B cell (primary cell): Measurements from ENCODE around the gene PLEKHA7. TPM values are rescaled to one million over a fixed set of nuclear protein-coding genes. Genes with fewer than 3 reads are reported as not detected.

Experiments used
- ATAC-seq: fragments of 200-7000 bp; cut with Tn5 transposase; one replicate; pipeline ENCODE4 v1.10.0; 2021; ENCODE audit warnings: low read depth, mild to moderate bottlenecking, moderate number of reproducible peaks, moderate library complexity
- CTCF ChIA-PET: fragments of 350-600 bp; sonication (Branson Sonifier 250); formaldehyde crosslinking; loops from one replicate; lab custom pipeline; 2021; ENCODE audit warnings: antibody characterized with exemption, inconsistent platforms; lab: Charles Lee
- POLR2A ChIA-PET: fragments of 350-600 bp; sonication (Branson Sonifier 250); formaldehyde crosslinking; loops from one replicate; lab custom pipeline; 2021; ENCODE audit warnings: antibody characterized with exemption; lab: Charles Lee
- DNase-seq: peaks from one replicate; pipeline ENCODE4 v3.0.0; 2013
- H2AFZ ChIP-seq: 2 replicates; pipeline ENCODE4 v1.6.1; 2012; ENCODE audit warnings: mild to moderate bottlenecking, low read depth, low read length; ENCODE audit not compliant: insufficient read depth, poor library complexity, severe bottlenecking
- H3K27ac ChIP-seq, 2 donors: 1 replicate in 1 of 2; 2 replicates in 1 of 2; pipeline ENCODE4 v1.5.1; 2012 to 2013; ENCODE audit warnings: low read length in 2 of 2, mild to moderate bottlenecking in 2 of 2, moderate library complexity in 1 of 2
- H3K27me3 ChIP-seq, 4 experiments: fragments of 200-600 bp in 1 of 4; sonication (generic) in 1 of 4; replicated peaks in 1 of 4; 1 replicate in 2 of 4; 2 replicates in 2 of 4; pipeline versions ENCODE4 v1.6.1 to v1.7.0; 2013 to 2016; ENCODE audit warnings: low read length in 3 of 4, mild to moderate bottlenecking in 2 of 4, mixed read lengths in 1 of 4, moderate library complexity in 1 of 4; ENCODE audit not compliant: insufficient read depth in 4 of 4, control insufficient read depth in 3 of 4; ENCODE audit errors: control extremely low read depth in 1 of 4
- H3K36me3 ChIP-seq, 2 experiments: replicated peaks in 1 of 2; 1 replicate in 1 of 2; 2 replicates in 1 of 2; pipeline versions ENCODE4 v1.6.1 to v1.7.1; 2013; ENCODE audit warnings: low read length in 1 of 2; ENCODE audit not compliant: insufficient read depth in 2 of 2, control insufficient read depth in 1 of 2; ENCODE audit errors: control extremely low read depth in 1 of 2, extremely low read depth in 1 of 2
- H3K4me1 ChIP-seq, 2 donors: fragments of 200-600 bp in 1 of 2; sonication (generic) in 1 of 2; 1 replicate in 1 of 2; 2 replicates in 1 of 2; pipeline versions ENCODE4 v1.5.1 to v1.6.1; 2013 to 2017; ENCODE audit warnings: low read length in 2 of 2; ENCODE audit not compliant: control insufficient read depth in 2 of 2, insufficient read depth in 2 of 2
- H3K4me2 ChIP-seq: replicated peaks from 2 replicates; pipeline ENCODE3; 2012; ENCODE audit warnings: mild to moderate bottlenecking, low read depth, low read length; ENCODE audit not compliant: poor library complexity, severe bottlenecking
- H3K4me3 ChIP-seq, 5 experiments: fragments of 200-600 bp in 1 of 5; sonication (generic) in 1 of 5; 1 replicate in 3 of 5; 2 replicates in 2 of 5; pipeline versions ENCODE4 v1.5.1 to v1.7.0; 2011 to 2016; ENCODE audit warnings: low read length in 4 of 5, mild to moderate bottlenecking in 4 of 5, low read depth in 2 of 5, control low read depth in 1 of 5, moderate library complexity in 1 of 5; ENCODE audit not compliant: insufficient read depth in 1 of 5; ENCODE audit errors: control extremely low read depth in 1 of 5, extremely low read depth in 1 of 5
- H3K79me2 ChIP-seq: fragments of 200-600 bp; sonication (generic); one replicate; pipeline ENCODE4 v1.6.0; 2016; ENCODE audit warnings: low read length; ENCODE audit not compliant: control insufficient read depth, insufficient read depth
- H3K9ac ChIP-seq: fragments of 200-600 bp; sonication (generic); 2 replicates; pipeline ENCODE4 v1.6.1; 2017; ENCODE audit warnings: mild to moderate bottlenecking, low read length, moderate library complexity
- H3K9me3 ChIP-seq, 3 donors: one replicate each; pipeline versions ENCODE4 v1.6.1 to v1.7.1; 2013; ENCODE audit warnings: low read length in 2 of 3; ENCODE audit not compliant: control insufficient read depth in 2 of 3, insufficient read depth in 1 of 3; ENCODE audit errors: control extremely low read depth in 1 of 3
- H4K20me1 ChIP-seq: 2 replicates; pipeline ENCODE4 v1.6.0; 2012; ENCODE audit warnings: mild to moderate bottlenecking, low read length; ENCODE audit not compliant: insufficient read depth, control insufficient read depth, poor library complexity, severe bottlenecking
- H3K27ac Mint-ChIP-seq: one replicate; pipeline ENCODE4 v1.8.0; 2021; ENCODE audit warnings: mixed read lengths
- H3K27me3 Mint-ChIP-seq: one replicate; pipeline ENCODE4 v1.8.0; 2021; ENCODE audit warnings: mixed read lengths
- H3K4me1 Mint-ChIP-seq: one replicate; pipeline ENCODE4 v1.8.0; 2021; ENCODE audit warnings: mixed read lengths
- H3K4me3 Mint-ChIP-seq: one replicate; pipeline ENCODE4 v1.8.0; 2021; ENCODE audit warnings: mixed read lengths
- H3K9me3 Mint-ChIP-seq: one replicate; pipeline ENCODE4 v1.8.0; 2022; ENCODE audit warnings: mixed read lengths; ENCODE audit not compliant: insufficient read depth
- EZH2 ChIP-seq: IDR thresholded peaks from 2 replicates; pipeline ENCODE4 v1.6.1; 2012; ENCODE audit warnings: borderline replicate concordance, low read depth, mild to moderate bottlenecking, moderate library complexity, low read length; ENCODE audit not compliant: insufficient read depth, poor library complexity, severe bottlenecking
- WGBS: methylation state at CpG from one replicate; pipeline ENCODE4 v1.1.5; 2013; ENCODE audit warnings: missing lambda C conversion rate; ENCODE audit not compliant: insufficient coverage; 5-methylcytosine and 5-hydroxymethylcytosine counted together
- intact Hi-C: fragments of 100-400 bp; cut with micrococcal nuclease; formaldehyde crosslinking; loops from one replicate; pipeline ENCODE4 v1.10.0; 2022
- polyA plus RNA-seq: library from polyadenylated mRNA; depleted of rRNA; stranded (reverse); fragments of >200 nt; gene quantifications from 2 replicates; pipeline ENCODE4 v1.2.3, GENCODE V29; 2012
- total RNA-seq, 2 donors: library from RNA; stranded (reverse); fragments of 120-200 nt in 1 of 2; gene quantifications; 1 replicate in 1 of 2; 2 replicates in 1 of 2; pipeline versions ENCODE4 v1.2.3 to v1.2.4, GENCODE V29; 2013 to 2022
- TF ChIP-seq, protein P1 (sequence below): fragments of 200-600 bp; IDR thresholded peaks from one replicate; pipeline ENCODE4 v1.8.0; 2022; ENCODE audit warnings: antibody characterized with exemption, mild to moderate bottlenecking

The PLEKHA7 gene
- total and polyA plus RNA-seq, 2 donors (not counting 1 experiment from before 2014, with no cell fraction given) = 1.7 to 8.2 TPM

DNA sequence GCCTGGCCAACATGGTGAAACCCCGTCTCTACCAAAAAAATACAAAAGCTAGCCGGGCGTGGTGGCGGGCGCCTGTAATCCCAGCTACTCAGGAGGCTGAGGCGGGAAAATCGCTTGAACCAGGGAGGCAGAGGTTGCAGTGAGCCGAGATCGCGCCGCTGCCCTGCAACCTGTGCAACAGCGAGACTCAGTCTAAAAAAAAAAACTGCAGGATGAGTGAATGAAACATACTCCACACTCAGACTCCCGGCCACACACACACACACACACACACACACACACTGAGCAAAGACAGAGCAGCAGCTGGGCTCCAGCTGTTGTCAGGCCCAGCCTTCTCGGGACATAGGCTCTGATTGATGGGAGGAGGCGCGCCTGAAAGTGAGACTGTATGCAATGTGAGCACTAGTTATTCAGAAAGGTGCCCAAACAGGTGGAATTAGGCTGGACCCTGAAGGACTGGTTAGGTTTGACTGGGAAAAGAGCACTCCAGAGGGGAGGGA lies 1.5 kb upstream of the PLEKHA7 start:
- DNase-seq (no peak), ATAC-seq (no peak)
- H3K79me2 ChIP-seq = no peaks in the 10 kb centered on the region
- H3K27me3 ChIP-seq = peaks cover 0 to 26% (median 15%) of the 10 kb centered on the region in 4 experiments
- Mint-ChIP-seq H3K4me3 (peak overlapping the region; percentile 89), H3K27ac (no peak overlapping the region), H3K27me3 (peaks cover 13% of the 10 kb centered on the region), H3K4me1 (peaks cover 11% of the 10 kb centered on the region), H3K9me3 (no peaks in the 10 kb centered on the region)
- H3K27ac ChIP-seq = no peak overlapping the region
- H3K4me1 ChIP-seq = peaks cover 11 to 15% of the 10 kb centered on the region in 2 donors
- no peaks in the 10 kb centered on the region for H4K20me1 ChIP-seq
- no peak overlapping the region for H3K9ac ChIP-seq
- H3K36me3 ChIP-seq = no peaks in the 10 kb centered on the region
- H2AFZ ChIP-seq = no peak overlapping the region
- H3K9me3 ChIP-seq = peaks cover 0 to 8% (median 0%) of the 10 kb centered on the region in 3 donors
- TF ChIP-seq, protein P1, sequence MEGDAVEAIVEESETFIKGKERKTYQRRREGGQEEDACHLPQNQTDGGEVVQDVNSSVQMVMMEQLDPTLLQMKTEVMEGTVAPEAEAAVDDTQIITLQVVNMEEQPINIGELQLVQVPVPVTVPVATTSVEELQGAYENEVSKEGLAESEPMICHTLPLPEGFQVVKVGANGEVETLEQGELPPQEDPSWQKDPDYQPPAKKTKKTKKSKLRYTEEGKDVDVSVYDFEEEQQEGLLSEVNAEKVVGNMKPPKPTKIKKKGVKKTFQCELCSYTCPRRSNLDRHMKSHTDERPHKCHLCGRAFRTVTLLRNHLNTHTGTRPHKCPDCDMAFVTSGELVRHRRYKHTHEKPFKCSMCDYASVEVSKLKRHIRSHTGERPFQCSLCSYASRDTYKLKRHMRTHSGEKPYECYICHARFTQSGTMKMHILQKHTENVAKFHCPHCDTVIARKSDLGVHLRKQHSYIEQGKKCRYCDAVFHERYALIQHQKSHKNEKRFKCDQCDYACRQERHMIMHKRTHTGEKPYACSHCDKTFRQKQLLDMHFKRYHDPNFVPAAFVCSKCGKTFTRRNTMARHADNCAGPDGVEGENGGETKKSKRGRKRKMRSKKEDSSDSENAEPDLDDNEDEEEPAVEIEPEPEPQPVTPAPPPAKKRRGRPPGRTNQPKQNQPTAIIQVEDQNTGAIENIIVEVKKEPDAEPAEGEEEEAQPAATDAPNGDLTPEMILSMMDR = no peak
- no peak for TF ChIP-seq EZH2
- WGBS = 93% methylated on average over 8 of the region's 16 CpGs
- no peak overlapping the region for H3K4me2 ChIP-seq
- ChIA-PET POLR2A (no interaction called here), CTCF (interaction anchor here (1.0 to 1.5 kb wide), 2 partner anchors 26 to 113 kb away, joined by 3 read pairs; no protein-coding TSS in a partner anchor)
- H3K4me3 ChIP-seq = no peak overlapping the region
- intact Hi-C loops = no loop called here

DNA sequence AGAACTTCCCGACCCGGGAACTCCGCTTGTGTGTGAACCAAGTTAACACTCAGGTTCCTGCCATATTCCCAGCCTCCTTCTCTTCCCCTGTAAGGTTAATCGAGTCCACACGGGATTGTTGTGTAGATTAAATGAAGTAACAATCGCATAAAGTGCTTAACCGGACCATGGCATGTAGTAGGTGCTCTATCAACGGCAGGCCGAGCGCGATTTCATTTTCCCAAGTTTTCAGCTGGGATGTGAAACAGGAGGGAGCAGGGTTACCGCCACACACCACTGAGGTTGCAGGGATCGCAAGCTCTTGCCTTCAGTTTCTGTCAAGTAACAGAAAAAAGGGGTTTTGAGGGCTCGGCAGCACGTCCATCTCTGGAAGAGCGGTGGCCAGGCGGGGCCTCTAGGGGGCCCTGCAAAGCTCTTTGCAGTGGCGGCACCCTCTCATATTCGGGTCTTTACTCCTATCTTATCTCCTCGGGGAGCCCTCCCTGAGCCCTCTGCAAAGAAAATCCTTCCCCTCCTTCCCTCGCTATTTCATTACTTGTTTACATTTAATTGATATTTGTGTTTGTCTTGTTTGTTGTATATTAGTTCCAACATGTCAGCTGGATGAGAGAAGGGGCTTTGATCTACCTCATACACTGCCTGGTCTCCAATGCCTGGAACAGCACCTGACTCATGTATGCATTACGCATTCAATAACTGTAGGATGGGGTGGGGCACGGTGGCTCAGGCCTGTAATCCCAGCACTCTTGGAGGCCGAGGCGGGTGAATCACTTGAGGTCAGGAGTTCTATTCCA lies 816 bp upstream of the PLEKHA7 start:
- CTCF ChIA-PET = interaction anchor here (1.0 to 1.5 kb wide), 2 partner anchors 26 to 113 kb away, joined by 3 read pairs; no protein-coding TSS in a partner anchor
- intact Hi-C loops = no loop called here
- peak overlapping the region; percentile 91 for H3K4me2 ChIP-seq

More for the DNA sequence above, 816 bp upstream of the PLEKHA7 start:
- ATAC-seq (peak; percentile 43), DNase-seq (peak; percentile 50)
- Histone ChIP-seq H3K4me1 (peaks cover 11 to 15% of the 10 kb centered on the region in 2 donors), H4K20me1 (no peaks in the 10 kb centered on the region), H3K79me2 (no peaks in the 10 kb centered on the region), H3K9ac (peak overlapping the region; percentile 67), H3K9me3 (peaks cover 0 to 8% (median 0%) of the 10 kb centered on the region in 3 donors), H2AFZ (peak overlapping the region; percentile 76), H3K27ac (no peak overlapping the region), H3K36me3 (no peaks in the 10 kb centered on the region), H3K4me3 (peak overlapping the region; percentile 1 to 64 (median 45)), H3K27me3 (peaks cover 0 to 26% (median 15%) of the 10 kb centered on the region in 4 experiments)
- peaks cover 11% of the 10 kb centered on the region for H3K4me1 Mint-ChIP-seq
- POLR2A ChIA-PET = no interaction called here
- H3K27me3 Mint-ChIP-seq = peaks cover 13% of the 10 kb centered on the region
- no peak overlapping the region for H3K27ac Mint-ChIP-seq
- H3K9me3 Mint-ChIP-seq = no peaks in the 10 kb centered on the region
- peak overlapping the region; percentile 89 for H3K4me3 Mint-ChIP-seq
- TF ChIP-seq, protein P1 = peak; percentile 45
- no peak for TF ChIP-seq EZH2
- WGBS = 16% methylated on average over 13 of the region's 25 CpGs
